ENCODE results near the gene LRP11.
A peak's percentile ranks its signal among the peaks of the same experiment; 100 is the strongest.
"Not testable (repeated sequence)": the region's sequence is repeated elsewhere in the genome, so short reads cannot be mapped to it uniquely, and the experiment has no call there.

LRP11 gene

DNA sequence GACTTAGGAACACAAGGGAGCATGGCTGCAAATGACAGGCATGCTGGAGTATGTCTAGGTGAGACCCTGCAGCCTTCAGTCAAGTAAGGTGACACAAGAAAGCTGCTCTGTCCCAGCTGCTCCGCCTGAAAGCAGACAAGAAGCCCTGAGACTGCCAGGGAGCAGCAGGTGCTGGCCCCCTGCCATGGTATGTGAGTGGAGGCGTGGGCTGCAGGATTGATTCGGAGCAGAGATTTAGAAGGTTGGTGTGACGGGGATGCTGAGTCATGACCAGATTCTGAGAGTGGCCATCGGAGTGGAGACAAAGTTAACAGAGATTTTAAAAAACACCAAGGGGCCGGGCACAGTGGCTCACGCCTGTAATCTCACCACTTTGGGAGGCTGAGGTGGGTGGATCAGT lies 17.8 kb downstream of the LRP11 start:
- no peak for DNase-seq

- no peak for DNase-seq
These were observed 18.6 kb downstream of the LRP11 start for GRCh38 chr6:149845549-149845948.

GRCh38 chr6:149844480-149844879 lies 19.7 kb downstream of the LRP11 start:
- no peak for DNase-seq

GRCh38 chr6:149844036-149844435 lies 20.1 kb downstream of the LRP11 start:
- DNase-seq: not testable (repeated sequence)

DNA sequence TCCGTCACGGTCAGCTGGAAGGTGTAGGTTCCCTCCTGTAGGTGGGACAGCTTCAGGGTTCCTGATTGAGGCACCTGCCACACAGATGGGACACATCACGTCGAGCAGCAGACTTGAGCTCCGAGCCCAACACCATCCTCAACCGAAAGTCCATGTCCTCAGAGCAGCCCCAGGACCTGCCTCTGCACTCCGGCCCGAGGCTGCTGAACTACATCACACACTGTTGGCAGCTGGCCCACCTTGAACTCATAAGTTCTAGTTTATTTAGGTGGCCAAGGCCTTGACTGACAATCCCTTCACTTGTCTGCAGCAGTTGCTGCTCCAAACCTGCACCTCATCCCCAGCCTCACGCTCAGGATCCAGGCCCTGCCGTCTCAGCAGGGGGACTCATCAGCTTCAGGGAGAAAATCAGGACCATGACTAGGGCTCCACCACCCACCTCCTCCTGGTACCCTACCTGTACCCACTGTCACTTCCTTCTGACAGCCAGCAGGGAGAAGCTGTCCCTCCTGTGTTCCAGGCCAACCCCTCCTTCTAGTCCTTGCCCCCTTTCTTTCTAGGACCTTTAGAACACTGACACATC lies 21.0 kb downstream of the LRP11 start:
- no peak for DNase-seq

DNA sequence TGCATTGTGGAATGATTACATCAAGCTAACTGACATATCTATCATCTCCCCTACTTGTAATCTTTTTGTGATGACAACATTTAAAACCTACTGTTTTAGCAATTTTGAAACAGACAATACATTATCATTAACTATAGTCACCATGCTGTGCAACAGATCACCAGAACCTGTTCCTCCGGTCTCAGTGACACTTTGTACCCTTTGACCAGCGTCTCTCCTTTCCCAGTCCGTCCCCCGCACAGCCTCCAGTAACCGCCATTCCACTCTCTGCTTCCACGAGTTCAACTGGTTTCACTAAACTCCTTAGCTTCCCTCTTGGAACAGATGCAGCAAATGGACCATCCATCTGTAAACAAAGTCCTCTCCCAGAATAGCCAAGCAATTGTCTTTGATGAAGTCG lies 21.8 kb downstream of the LRP11 start:
- no peak for DNase-seq

GRCh38 chr6:149840345-149841075 lies 23.6 kb downstream of the LRP11 start:
- peak; percentile 9 for DNase-seq

- DNase-seq: peak; percentile 65
These were observed 29.4 kb downstream of the LRP11 start for GRCh38 chr6:149834513-149835481.

GRCh38 chr6:149833651-149834050 lies 30.5 kb downstream of the LRP11 start:
- no peak for DNase-seq

GRCh38 chr6:149831308-149831820 lies 32.8 kb downstream of the LRP11 start:
- no peak for DNase-seq

DNA sequence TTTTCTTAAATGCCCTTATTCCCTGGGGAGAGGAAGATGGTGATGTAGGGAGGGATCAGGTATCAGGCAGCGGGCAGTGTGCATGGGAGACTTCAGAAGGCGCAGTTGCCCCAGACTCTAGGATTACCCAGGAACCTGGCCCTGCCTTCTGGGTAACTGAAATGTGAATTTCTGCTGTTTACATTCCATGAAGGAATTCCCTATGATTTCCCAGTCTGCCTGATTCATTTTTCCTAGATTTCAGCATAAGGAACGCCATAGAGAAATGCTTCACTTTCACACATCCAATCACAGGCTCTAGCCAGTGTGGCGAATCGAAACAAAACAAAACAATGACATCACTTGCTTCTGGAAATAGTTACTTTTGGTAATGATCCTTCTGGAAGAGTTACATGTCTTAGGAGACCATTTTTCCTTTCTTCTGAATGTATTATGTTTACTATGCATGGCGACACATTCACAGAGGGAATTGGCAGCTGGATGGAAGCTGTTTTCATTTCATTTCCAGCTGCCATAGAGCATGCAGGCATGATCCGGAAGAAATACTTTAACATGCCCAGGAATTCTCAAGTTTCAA lies 33.3 kb downstream of the LRP11 start:
- no peak for DNase-seq

GRCh38 chr6:149825292-149825691 lies 38.9 kb downstream of the LRP11 start:
- no peak for DNase-seq

- DNase-seq: no peak
These were observed 41.1 kb downstream of the LRP11 start for GRCh38 chr6:149823013-149823412.

- DNase-seq: no peak
These were observed 42.7 kb downstream of the LRP11 start for GRCh38 chr6:149821492-149821891.

GRCh38 chr6:149820506-149820905 lies 43.7 kb downstream of the LRP11 start:
- DNase-seq: no peak

DNA sequence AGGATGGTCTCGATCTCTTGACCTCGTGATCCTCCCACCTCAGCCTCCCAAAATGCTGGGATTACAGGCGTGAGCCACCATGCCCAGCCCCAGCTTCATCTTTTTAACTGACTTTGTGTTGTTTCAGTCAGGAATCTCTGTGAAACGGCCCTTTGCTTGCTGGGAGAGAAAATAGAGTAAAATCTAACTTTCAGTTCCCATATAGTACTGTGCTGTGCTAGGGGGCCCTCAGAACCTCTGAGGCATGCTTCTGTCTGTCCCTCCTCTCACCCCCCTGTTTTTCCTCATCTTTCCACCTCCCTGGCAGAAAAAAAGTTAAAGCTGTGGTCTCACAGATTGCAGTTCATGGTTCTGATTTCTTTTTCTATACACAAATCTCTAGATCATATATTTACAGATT lies 48.4 kb downstream of the LRP11 start:
- no peak for DNase-seq

GRCh38 chr6:149813351-149813750 lies 50.8 kb downstream of the LRP11 start:
- DNase-seq: no peak

GRCh38 chr6:149809798-149810197 lies 54.4 kb downstream of the LRP11 start:
- DNase-seq: no peak

DNA sequence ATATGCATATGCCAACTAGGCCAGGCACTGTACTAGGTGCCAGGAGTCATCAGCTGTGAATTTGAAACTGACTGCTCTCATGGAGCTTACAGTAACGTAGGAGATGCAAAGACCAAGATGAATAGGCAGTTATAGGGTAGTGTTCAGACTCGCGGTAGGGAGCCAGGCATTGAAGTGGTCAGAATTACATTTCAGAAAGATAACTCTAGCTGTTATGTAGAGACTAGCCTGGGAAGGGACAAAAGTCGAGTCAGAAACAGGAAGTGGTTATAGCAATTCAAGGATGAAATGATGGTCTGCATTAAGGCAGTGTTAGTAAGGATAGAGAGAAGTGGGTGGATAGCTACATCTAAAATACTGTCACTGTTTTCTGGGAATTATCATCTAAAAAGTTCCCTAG lies 58.0 kb downstream of the LRP11 start:
- no peak for DNase-seq

- no peak for DNase-seq
These were observed 80.6 kb downstream of the LRP11 start for GRCh38 chr6:149783551-149783950.

DNA sequence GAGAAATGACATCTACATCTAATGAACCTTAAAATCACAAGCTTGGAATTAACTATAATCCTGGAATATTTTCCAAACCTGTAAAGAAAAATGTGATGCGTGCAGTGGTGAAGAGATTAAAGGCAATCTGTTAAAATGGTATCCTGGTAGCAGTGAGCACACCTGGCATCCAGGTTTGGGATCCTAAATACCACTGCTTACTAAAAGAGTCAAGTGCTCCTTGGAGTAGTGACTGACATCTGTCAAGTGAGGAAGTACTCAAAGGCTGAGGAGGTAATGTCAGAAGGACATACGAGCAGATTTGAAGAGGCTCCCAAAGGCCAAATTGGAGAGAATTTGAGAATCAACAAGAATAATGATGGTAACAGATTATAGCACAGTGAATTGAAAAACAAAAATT lies 81.8 kb downstream of the LRP11 start:
- no peak for DNase-seq

DNA sequence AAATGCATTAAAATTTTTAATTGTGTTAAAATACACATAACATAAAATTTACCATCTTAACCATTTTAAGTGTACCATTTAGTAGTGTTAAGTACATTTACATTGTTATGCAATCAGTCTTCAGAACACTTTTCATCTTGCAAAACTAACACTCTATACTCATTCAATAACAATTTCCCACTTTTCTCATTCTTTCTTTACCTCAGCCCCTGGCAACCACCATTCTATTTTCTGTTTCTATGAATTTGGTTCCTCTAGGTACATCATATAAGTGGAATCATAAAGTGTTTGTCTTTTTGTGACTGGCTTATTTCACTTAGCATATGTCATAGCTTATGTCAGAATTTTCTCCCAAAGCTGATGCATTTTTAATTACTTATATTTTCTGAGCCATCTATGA lies 82.4 kb downstream of the LRP11 start:
- DNase-seq: no peak

DNA sequence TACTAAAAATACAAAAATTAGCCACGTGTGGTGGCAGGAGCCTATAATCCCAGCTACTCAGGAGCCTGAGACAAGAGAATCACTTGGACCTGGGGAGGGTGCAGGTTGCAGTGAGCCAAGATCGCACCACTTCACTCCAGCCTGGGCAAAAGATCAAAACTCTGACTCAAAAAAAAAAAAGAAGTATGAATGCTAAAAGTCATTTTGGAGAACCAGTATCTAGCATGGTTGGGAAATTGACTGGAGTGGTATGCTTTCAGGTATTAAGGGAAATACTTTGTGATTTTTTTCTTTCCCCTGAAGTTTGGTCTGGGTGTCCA lies 84.6 kb downstream of the LRP11 start:
- DNase-seq: no peak
